ENCODE measurements around the gene MAGI2. TPM values are rescaled to one million over a fixed set of nuclear protein-coding genes. Genes with fewer than 3 reads are reported as not detected.

The MAGI2 gene
- total and polyA plus RNA-seq, 4 donors, result 0.37 to 4.1 (median 1.4) TPM

GRCh38 chr7:78635026-78635793, 818.3 kb downstream of the MAGI2 start:
- 85% methylated on average over 4 of the region's 4 CpGs for WGBS

More at GRCh38 chr7:78635026-78635793, 818.3 kb downstream of the MAGI2 start:
- DNase-seq (ENCODE audit: low spot score), result no peak
- Histone ChIP-seq H3K9ac (ENCODE audit: low read depth in 1 of 2, low read length in 2 of 2) (no peak overlapping the region), H3K27ac (ENCODE audit: low read depth in 1 of 2, low read length in 2 of 2) (no peak overlapping the region), H3K4me3 (ENCODE audit: low read depth in 1 of 3, low read length in 3 of 3) (no peak overlapping the region), H3K36me3 (ENCODE audit: control insufficient read depth in 4 of 4, insufficient read depth in 3 of 4, low read depth in 1 of 4, low read length in 3 of 4) (no peaks in the 10 kb centered on the region), H3K9me3 (ENCODE audit: control insufficient read depth in 4 of 4, low read length in 3 of 4) (no peaks in the 10 kb centered on the region), H3K4me1 (ENCODE audit: control insufficient read depth in 4 of 4, insufficient read depth in 4 of 4, low read length in 3 of 4) (no peaks in the 10 kb centered on the region), H3K27me3 (ENCODE audit: control insufficient read depth in 4 of 4, insufficient read depth in 4 of 4, low read length in 3 of 4) (no peaks in the 10 kb centered on the region)
- no peak for TF ChIP-seq MAX (IDR thresholded peaks at IDR 0.05)
- no peak for TF ChIP-seq FOXA2 (IDR thresholded peaks at IDR 0.05)
- no peak for TF ChIP-seq CTCF (IDR thresholded peaks at IDR 0.05; ENCODE audit: low read depth, low read length, missing input control)
- TF ChIP-seq EGR1 (IDR thresholded peaks at IDR 0.05; ENCODE audit: low read depth in 2 of 2), result no peak
- TF ChIP-seq FOXA1 (IDR thresholded peaks at IDR 0.05), result no peak
- TF ChIP-seq JUND (IDR thresholded peaks at IDR 0.05), result no peak
- TF ChIP-seq REST (IDR thresholded peaks at IDR 0.05), result no peak
- no peak for TF ChIP-seq TAF1 (conservative IDR thresholded peaks at IDR 0.05)
- no peak for TF ChIP-seq YY1 (IDR thresholded peaks at IDR 0.05)
- no peak for TF ChIP-seq SP1 (IDR thresholded peaks at IDR 0.05)
- TF ChIP-seq ZBTB33 (IDR thresholded peaks at IDR 0.05), result no peak
- no peak for TF ChIP-seq ATF3 (IDR thresholded peaks at IDR 0.05)
- TF ChIP-seq HNF4G (IDR thresholded peaks at IDR 0.05), result no peak

Measured in liver (tissue), 9 donors.